NCI-H128 (cell line): ENCODE data around the gene CARD6.
"Not testable (repeated sequence)": the region's sequence is repeated elsewhere in the genome, so short reads cannot be mapped to it uniquely, and the experiment has no call there.

ENCODE experiments used
- DNase-seq: peaks from one replicate; lab custom pipeline; 2025; ENCODE audit not compliant: unreplicated experiment; lab: John Stamatoyannopoulos, UW

Gene CARD6

GRCh38 chr5:40841068-40841805, at the start of gene CARD6:
CARD6 (plus strand) TSS chr5:40841367; CDS start chr5:40841383, 16 bp downstream.
- no peak for DNase-seq

- no peak for DNase-seq
Measured at GRCh38 chr5:40791715-40792139, 49.4 kb upstream of the CARD6 start.

- not testable (repeated sequence) for DNase-seq
Measured at GRCh38 chr5:40792691-40793090, 48.5 kb upstream of the CARD6 start.

- not testable (repeated sequence) for DNase-seq
Measured at GRCh38 chr5:40794340-40794739, 46.8 kb upstream of the CARD6 start.

GRCh38 chr5:40794877-40795276, 46.3 kb upstream of the CARD6 start:
- not testable (repeated sequence) for DNase-seq

GRCh38 chr5:40796487-40796889, 44.7 kb upstream of the CARD6 start:
- DNase-seq = no peak

GRCh38 chr5:40797273-40798011, 43.7 kb upstream of the CARD6 start:
- DNase-seq = peak; percentile 27

- DNase-seq = peak; percentile 64
Measured at GRCh38 chr5:40798012-40798800, 43.0 kb upstream of the CARD6 start, which contains the start of gene PRKAA1. PRKAA1 (minus strand) TSS chr5:40798374; CDS start chr5:40798189, 185 bp downstream.

- no peak for DNase-seq
Measured at GRCh38 chr5:40798801-40799210, 42.4 kb upstream of the CARD6 start.

GRCh38 chr5:40799258-40799657, 41.9 kb upstream of the CARD6 start:
- DNase-seq = no peak

- DNase-seq = no peak
Measured at GRCh38 chr5:40801771-40802562, 39.2 kb upstream of the CARD6 start.

GRCh38 chr5:40812125-40812524, 29.0 kb upstream of the CARD6 start:
- DNase-seq = no peak

- no peak for DNase-seq
Measured at GRCh38 chr5:40813698-40814281, 27.4 kb upstream of the CARD6 start.

GRCh38 chr5:40823459-40823858, 17.7 kb upstream of the CARD6 start:
- DNase-seq = no peak

- not testable (repeated sequence) for DNase-seq
Measured at GRCh38 chr5:40825461-40826043, 15.6 kb upstream of the CARD6 start.

GRCh38 chr5:40826489-40827187, 14.5 kb upstream of the CARD6 start:
- DNase-seq = no peak

GRCh38 chr5:40827188-40827977, 13.8 kb upstream of the CARD6 start:
- no peak for DNase-seq

GRCh38 chr5:40828021-40828631, 13.0 kb upstream of the CARD6 start:
- no peak for DNase-seq
